Nephron (organoid): ENCODE results near the gene PPARD.
"Not testable (repeated sequence)": the region's sequence is repeated elsewhere in the genome, so short reads cannot be mapped to it uniquely, and the experiment has no call there.

Source experiments
- H3K27ac Mint-ChIP-seq, 3 experiments: 2 replicates each; pipeline ENCODE4 v1.8.0; 2020; ENCODE audit warnings: mixed read lengths in 3 of 3, mild to moderate bottlenecking in 2 of 3, moderate library complexity in 1 of 3
- H3K27me3 Mint-ChIP-seq: 2 replicates; pipeline ENCODE4 v1.8.0; 2021; ENCODE audit warnings: low read depth, mild to moderate bottlenecking, moderate library complexity, mixed read lengths
- H3K36me3 Mint-ChIP-seq: 2 replicates; pipeline ENCODE4 v1.8.0; 2020; ENCODE audit warnings: low read depth, mixed read lengths
- H3K4me1 Mint-ChIP-seq: 2 replicates; pipeline ENCODE4 v1.8.0; 2020; ENCODE audit warnings: mixed read lengths
- H3K4me3 Mint-ChIP-seq, 3 experiments: 2 replicates each; pipeline ENCODE4 v1.8.0; 2020; ENCODE audit warnings: mild to moderate bottlenecking in 3 of 3, mixed read lengths in 3 of 3, moderate library complexity in 2 of 3
- H3K9me3 Mint-ChIP-seq: 2 replicates; pipeline ENCODE4 v1.8.0; 2020; ENCODE audit warnings: mixed read lengths
- CTCF ChIP-seq, 3 experiments: fragments of 200-600 bp; sonication (generic); IDR thresholded peaks; one replicate each; pipeline ENCODE4 v1.5.0; 2021; ENCODE audit warnings: antibody characterized with exemption in 3 of 3; ENCODE audit not compliant: unreplicated experiment in 3 of 3

Gene PPARD

GRCh38 chr6:35302604-35303241 is 39.6 kb upstream of the PPARD start:
- H3K4me1 Mint-ChIP-seq: peaks cover 5% of the 10 kb centered on the region
- H3K9me3 Mint-ChIP-seq: no peaks in the 10 kb centered on the region
- H3K36me3 Mint-ChIP-seq: no peaks in the 10 kb centered on the region
- peaks cover 8% of the 10 kb centered on the region for H3K27me3 Mint-ChIP-seq
- no peak for TF ChIP-seq CTCF (IDR thresholded peaks at IDR 0.05; ENCODE audit: unreplicated experiment in 3 of 3)
- no peak overlapping the region for H3K4me3 Mint-ChIP-seq
- H3K27ac Mint-ChIP-seq: peak overlapping the region in 1 of 3 experiments; percentile 6

GRCh38 chr6:35304299-35304698 is 38.1 kb upstream of the PPARD start:
- TF ChIP-seq CTCF (IDR thresholded peaks at IDR 0.05; ENCODE audit: unreplicated experiment in 3 of 3): no peak
- Mint-ChIP-seq H3K4me1 (peaks cover 5% of the 10 kb centered on the region), H3K27ac (no peak overlapping the region), H3K27me3 (peaks cover 19% of the 10 kb centered on the region), H3K9me3 (no peaks in the 10 kb centered on the region), H3K4me3 (no peak overlapping the region), H3K36me3 (no peaks in the 10 kb centered on the region)

GRCh38 chr6:35305117-35305516 is 37.2 kb upstream of the PPARD start:
- no peak for TF ChIP-seq CTCF (IDR thresholded peaks at IDR 0.05; ENCODE audit: unreplicated experiment in 3 of 3)
- no peaks in the 10 kb centered on the region for H3K9me3 Mint-ChIP-seq
- H3K36me3 Mint-ChIP-seq: no peaks in the 10 kb centered on the region
- no peak overlapping the region for H3K27ac Mint-ChIP-seq
- peaks cover 5% of the 10 kb centered on the region for H3K4me1 Mint-ChIP-seq
- H3K4me3 Mint-ChIP-seq: no peak overlapping the region
- H3K27me3 Mint-ChIP-seq: peaks cover 21% of the 10 kb centered on the region

- peaks cover 21% of the 10 kb centered on the region for H3K27me3 Mint-ChIP-seq
- H3K4me3 Mint-ChIP-seq, H3K36me3 Mint-ChIP-seq, H3K9me3 Mint-ChIP-seq, H3K27ac Mint-ChIP-seq, H3K4me1 Mint-ChIP-seq: not testable (repeated sequence)
Measured at GRCh38 chr6:35307138-35307537, 35.2 kb upstream of the PPARD start.

GRCh38 chr6:35308543-35308942 is 33.8 kb upstream of the PPARD start:
- H3K36me3 Mint-ChIP-seq, H3K4me1 Mint-ChIP-seq, H3K4me3 Mint-ChIP-seq, H3K9me3 Mint-ChIP-seq, H3K27ac Mint-ChIP-seq: not testable (repeated sequence)
- peaks cover 28% of the 10 kb centered on the region for H3K27me3 Mint-ChIP-seq

- Mint-ChIP-seq H3K36me3 (no peaks in the 10 kb centered on the region), H3K4me1 (no peaks in the 10 kb centered on the region), H3K4me3 (no peak overlapping the region), H3K9me3 (no peaks in the 10 kb centered on the region), H3K27ac (no peak overlapping the region), H3K27me3 (peaks cover 28% of the 10 kb centered on the region)
- TF ChIP-seq CTCF (IDR thresholded peaks at IDR 0.05; ENCODE audit: unreplicated experiment in 3 of 3): no peak
Measured at GRCh38 chr6:35309611-35310264, 32.6 kb upstream of the PPARD start.

- Mint-ChIP-seq H3K4me1 (no peaks in the 10 kb centered on the region), H3K27me3 (peaks cover 28% of the 10 kb centered on the region), H3K36me3 (no peaks in the 10 kb centered on the region), H3K4me3 (no peak overlapping the region), H3K27ac (no peak overlapping the region), H3K9me3 (no peaks in the 10 kb centered on the region)
- TF ChIP-seq CTCF (IDR thresholded peaks at IDR 0.05; ENCODE audit: unreplicated experiment in 3 of 3): no peak
Measured at GRCh38 chr6:35310265-35310831, 32.0 kb upstream of the PPARD start.
